Skin epidermis (tissue), 12 donors: Measurements from ENCODE around the gene BMERB1.
"Not testable (repeated sequence)": the region's sequence is repeated elsewhere in the genome, so short reads cannot be mapped to it uniquely, and the experiment has no call there.

Source experiments
- H3K27ac ChIP-seq, 21 experiments: fragments of 200-600 bp; sonication (generic) in 11 of 21; one replicate each; pipeline ENCODE4 v1.5.0; 2020; ENCODE audit warnings: mild to moderate bottlenecking in 3 of 21, inconsistent platforms in 2 of 21, moderate library complexity in 2 of 21
- H3K4me3 ChIP-seq, 7 experiments: fragments of 200-600 bp; sonication (generic) in 2 of 7; one replicate each; pipeline ENCODE4 v1.5.0; 2020; ENCODE audit warnings: inconsistent platforms in 2 of 7, mild to moderate bottlenecking in 2 of 7, moderate library complexity in 1 of 7

The BMERB1 gene

GRCh38 chr16:15457400-15457799, 23.0 kb downstream of the BMERB1 start:
- H3K27ac ChIP-seq, result no peak overlapping the region
- no peak overlapping the region for H3K4me3 ChIP-seq

GRCh38 chr16:15457958-15458357, 23.6 kb downstream of the BMERB1 start:
- Histone ChIP-seq H3K4me3 (no peak overlapping the region), H3K27ac (no peak overlapping the region)

- H3K4me3 ChIP-seq, result no peak overlapping the region
- no peak overlapping the region for H3K27ac ChIP-seq
These were observed 25.4 kb downstream of the BMERB1 start for GRCh38 chr16:15459791-15460190.

GRCh38 chr16:15460601-15461000, 26.2 kb downstream of the BMERB1 start:
- Histone ChIP-seq H3K4me3 (no peak overlapping the region), H3K27ac (no peak overlapping the region)

- no peak overlapping the region for H3K4me3 ChIP-seq
- no peak overlapping the region for H3K27ac ChIP-seq
These were observed 27.0 kb downstream of the BMERB1 start for GRCh38 chr16:15461376-15461775.

- Histone ChIP-seq H3K4me3 (no peak overlapping the region), H3K27ac (no peak overlapping the region)
These were observed 30.2 kb downstream of the BMERB1 start for GRCh38 chr16:15464401-15465186.

- no peak overlapping the region for H3K27ac ChIP-seq
These were observed 31.7 kb downstream of the BMERB1 start for GRCh38 chr16:15466131-15466530.

GRCh38 chr16:15466886-15467781, 32.7 kb downstream of the BMERB1 start:
- Histone ChIP-seq H3K27ac (no peak overlapping the region), H3K4me3 (no peak overlapping the region)

More at GRCh38 chr16:15466131-15466530, 31.7 kb downstream of the BMERB1 start:
- no peak overlapping the region for H3K4me3 ChIP-seq

- H3K4me3 ChIP-seq, H3K27ac ChIP-seq: not testable (repeated sequence)
These were observed 42.6 kb downstream of the BMERB1 start for GRCh38 chr16:15476971-15477370.

GRCh38 chr16:15477802-15478201, 43.4 kb downstream of the BMERB1 start:
- no peak overlapping the region for H3K4me3 ChIP-seq
- no peak overlapping the region for H3K27ac ChIP-seq

- Histone ChIP-seq H3K4me3 (no peak overlapping the region), H3K27ac (peak overlapping the region in 10 of 21 experiments; percentile 1 to 51 (median 22))
These were observed 47.8 kb downstream of the BMERB1 start for GRCh38 chr16:15482068-15482747.

- Histone ChIP-seq H3K4me3 (no peak overlapping the region), H3K27ac (peak overlapping the region in 3 of 21 experiments; percentile 6 to 32 (median 11))
These were observed 48.4 kb downstream of the BMERB1 start for GRCh38 chr16:15482748-15483298.

GRCh38 chr16:15483857-15484256, 49.5 kb downstream of the BMERB1 start:
- no peak overlapping the region for H3K27ac ChIP-seq
- no peak overlapping the region for H3K4me3 ChIP-seq

GRCh38 chr16:15484662-15485061, 50.3 kb downstream of the BMERB1 start:
- H3K27ac ChIP-seq, result peak overlapping the region in 1 of 21 experiments; percentile 5
- H3K4me3 ChIP-seq, result no peak overlapping the region

GRCh38 chr16:15485175-15485574, 50.8 kb downstream of the BMERB1 start:
- peak overlapping the region in 1 of 21 experiments; percentile 32 for H3K27ac ChIP-seq

GRCh38 chr16:15486661-15487060, 52.3 kb downstream of the BMERB1 start:
- Histone ChIP-seq H3K27ac (no peak overlapping the region), H3K4me3 (no peak overlapping the region)

More at GRCh38 chr16:15485175-15485574, 50.8 kb downstream of the BMERB1 start:
- H3K4me3 ChIP-seq, result no peak overlapping the region

- H3K4me3 ChIP-seq, result no peak overlapping the region
- peak overlapping the region in 1 of 21 experiments; percentile 10 for H3K27ac ChIP-seq
These were observed 53.2 kb downstream of the BMERB1 start for GRCh38 chr16:15487336-15488284.

GRCh38 chr16:15489016-15489415, 54.6 kb downstream of the BMERB1 start:
- H3K4me3 ChIP-seq, result no peak overlapping the region
- H3K27ac ChIP-seq, result peak overlapping the region in 15 of 21 experiments; percentile 27 to 77 (median 48)
